B cell (primary cell): ENCODE measurements around the gene AKAP3.

Experiments
- EZH2 ChIP-seq: IDR thresholded peaks from 2 replicates; pipeline ENCODE4 v1.6.1; 2012; ENCODE audit warnings: borderline replicate concordance, low read depth, mild to moderate bottlenecking, moderate library complexity, low read length; ENCODE audit not compliant: insufficient read depth, poor library complexity, severe bottlenecking
- TF ChIP-seq, protein P1 (sequence below): fragments of 200-600 bp; IDR thresholded peaks from one replicate; pipeline ENCODE4 v1.8.0; 2022; ENCODE audit warnings: antibody characterized with exemption, mild to moderate bottlenecking

DNA sequence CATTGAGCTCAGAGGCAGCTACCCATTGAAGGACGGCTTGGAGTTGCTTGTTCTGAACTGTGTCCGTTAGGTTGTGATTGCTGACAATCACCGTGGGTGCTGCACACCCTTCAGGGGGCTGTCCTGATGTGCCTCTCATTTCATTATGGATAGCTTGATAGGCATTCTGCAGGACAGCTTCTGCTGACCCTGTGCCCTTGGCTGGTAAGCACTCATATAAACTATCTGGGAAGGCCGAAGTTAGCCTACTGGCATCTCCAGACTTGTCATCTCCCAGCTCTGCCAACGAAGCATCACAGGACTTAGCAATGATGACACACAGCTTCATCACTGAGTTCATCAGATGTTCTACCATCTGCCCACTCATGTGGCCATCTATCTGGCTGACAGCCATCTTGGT is 22.3 kb downstream of the AKAP3 start:
- no peak for TF ChIP-seq EZH2
- TF ChIP-seq, protein P1, sequence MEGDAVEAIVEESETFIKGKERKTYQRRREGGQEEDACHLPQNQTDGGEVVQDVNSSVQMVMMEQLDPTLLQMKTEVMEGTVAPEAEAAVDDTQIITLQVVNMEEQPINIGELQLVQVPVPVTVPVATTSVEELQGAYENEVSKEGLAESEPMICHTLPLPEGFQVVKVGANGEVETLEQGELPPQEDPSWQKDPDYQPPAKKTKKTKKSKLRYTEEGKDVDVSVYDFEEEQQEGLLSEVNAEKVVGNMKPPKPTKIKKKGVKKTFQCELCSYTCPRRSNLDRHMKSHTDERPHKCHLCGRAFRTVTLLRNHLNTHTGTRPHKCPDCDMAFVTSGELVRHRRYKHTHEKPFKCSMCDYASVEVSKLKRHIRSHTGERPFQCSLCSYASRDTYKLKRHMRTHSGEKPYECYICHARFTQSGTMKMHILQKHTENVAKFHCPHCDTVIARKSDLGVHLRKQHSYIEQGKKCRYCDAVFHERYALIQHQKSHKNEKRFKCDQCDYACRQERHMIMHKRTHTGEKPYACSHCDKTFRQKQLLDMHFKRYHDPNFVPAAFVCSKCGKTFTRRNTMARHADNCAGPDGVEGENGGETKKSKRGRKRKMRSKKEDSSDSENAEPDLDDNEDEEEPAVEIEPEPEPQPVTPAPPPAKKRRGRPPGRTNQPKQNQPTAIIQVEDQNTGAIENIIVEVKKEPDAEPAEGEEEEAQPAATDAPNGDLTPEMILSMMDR, result no peak
